ENCODE measurements around the gene LDLRAD4. TPM values are rescaled to one million over a fixed set of nuclear protein-coding genes. Genes with fewer than 3 reads are reported as not detected.

Gene LDLRAD4
- 6.7 and 20.9 TPM in 2 replicates for total RNA-seq

- DNase-seq (ENCODE audit: low read depth in 2 of 2), result peak in 1 of 2 donors; percentile 40
Measured at GRCh38 chr18:13218368-13218991, at the start of gene LDLRAD4. Gene LDLRAD4, plus strand, starts transcription at chr18:13218760.

- DNase-seq (ENCODE audit: low read depth in 2 of 2), result no peak
Measured at GRCh38 chr18:13173578-13174145, 44.9 kb upstream of the LDLRAD4 start.

- no peak for DNase-seq (ENCODE audit: low read depth in 2 of 2)
Measured at GRCh38 chr18:13175266-13175665, 43.3 kb upstream of the LDLRAD4 start.

- DNase-seq (ENCODE audit: low read depth in 2 of 2), result peak; percentile 64 to 81
Measured at GRCh38 chr18:13175754-13176210, 42.8 kb upstream of the LDLRAD4 start.

GRCh38 chr18:13176847-13177246, 41.7 kb upstream of the LDLRAD4 start:
- DNase-seq (ENCODE audit: low read depth in 2 of 2), result no peak

- DNase-seq (ENCODE audit: low read depth in 2 of 2), result no peak
Measured at GRCh38 chr18:13178197-13178596, 40.4 kb upstream of the LDLRAD4 start.

GRCh38 chr18:13178976-13179375, 39.6 kb upstream of the LDLRAD4 start:
- no peak for DNase-seq (ENCODE audit: low read depth in 2 of 2)

GRCh38 chr18:13179566-13180113, 38.9 kb upstream of the LDLRAD4 start:
- DNase-seq (ENCODE audit: low read depth in 2 of 2), result no peak

GRCh38 chr18:13180614-13181375, 37.8 kb upstream of the LDLRAD4 start:
- no peak for DNase-seq (ENCODE audit: low read depth in 2 of 2)

- no peak for DNase-seq (ENCODE audit: low read depth in 2 of 2)
Measured at GRCh38 chr18:13181765-13182164, 36.8 kb upstream of the LDLRAD4 start.

GRCh38 chr18:13183359-13183758, 35.2 kb upstream of the LDLRAD4 start:
- DNase-seq (ENCODE audit: low read depth in 2 of 2), result no peak

- DNase-seq (ENCODE audit: low read depth in 2 of 2), result no peak
Measured at GRCh38 chr18:13183790-13184189, 34.8 kb upstream of the LDLRAD4 start.

GRCh38 chr18:13184396-13184795, 34.2 kb upstream of the LDLRAD4 start:
- no peak for DNase-seq (ENCODE audit: low read depth in 2 of 2)

- no peak for DNase-seq (ENCODE audit: low read depth in 2 of 2)
Measured at GRCh38 chr18:13185675-13186198, 32.8 kb upstream of the LDLRAD4 start.

- no peak for DNase-seq (ENCODE audit: low read depth in 2 of 2)
Measured at GRCh38 chr18:13186687-13187086, 31.9 kb upstream of the LDLRAD4 start.

GRCh38 chr18:13187498-13187897, 31.1 kb upstream of the LDLRAD4 start:
- DNase-seq (ENCODE audit: low read depth in 2 of 2), result no peak

- DNase-seq (ENCODE audit: low read depth in 2 of 2), result no peak
Measured at GRCh38 chr18:13191031-13191430, 27.5 kb upstream of the LDLRAD4 start.

GRCh38 chr18:13191779-13192178, 26.8 kb upstream of the LDLRAD4 start:
- no peak for DNase-seq (ENCODE audit: low read depth in 2 of 2)

- DNase-seq (ENCODE audit: low read depth in 2 of 2), result no peak
Measured at GRCh38 chr18:13192970-13193369, 25.6 kb upstream of the LDLRAD4 start.

GRCh38 chr18:13194239-13194638, 24.3 kb upstream of the LDLRAD4 start:
- DNase-seq (ENCODE audit: low read depth in 2 of 2), result no peak

- no peak for DNase-seq (ENCODE audit: low read depth in 2 of 2)
Measured at GRCh38 chr18:13198701-13199100, 19.9 kb upstream of the LDLRAD4 start.

- no peak for DNase-seq (ENCODE audit: low read depth in 2 of 2)
Measured at GRCh38 chr18:13199169-13199568, 19.4 kb upstream of the LDLRAD4 start.
